HG03520 (cell line): ENCODE data around the gene KIT.

Experiments used
- ATAC-seq: cut with Tn5 transposase; IDR thresholded peaks from one replicate; pipeline ENCODE4 v1.9.1; 2021; ENCODE audit warnings: mild to moderate bottlenecking, moderate library complexity; ENCODE audit not compliant: unreplicated experiment

Gene KIT

GRCh38 chr4:54695788-54696187 is 38.0 kb downstream of the KIT start:
- ATAC-seq, result no peak

DNA sequence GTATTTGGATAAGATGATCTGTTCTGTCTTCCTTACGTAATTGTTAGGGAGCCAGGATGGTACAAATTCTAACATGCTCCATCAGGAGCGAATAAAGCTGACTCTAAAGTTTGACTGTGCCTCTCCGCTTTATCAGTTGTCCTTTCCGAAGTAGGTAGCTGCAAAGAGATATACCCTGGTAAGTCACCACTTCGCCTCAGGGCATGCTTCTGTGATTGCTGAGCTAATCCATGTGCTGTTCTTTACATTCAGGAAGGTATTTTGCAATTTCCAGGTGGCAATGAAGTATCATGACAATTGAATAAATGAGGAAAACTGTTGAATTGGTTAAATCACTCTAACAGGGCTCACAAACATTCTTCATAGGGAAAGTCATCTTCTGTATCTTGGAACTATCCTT is 38.9 kb downstream of the KIT start:
- no peak for ATAC-seq

DNA sequence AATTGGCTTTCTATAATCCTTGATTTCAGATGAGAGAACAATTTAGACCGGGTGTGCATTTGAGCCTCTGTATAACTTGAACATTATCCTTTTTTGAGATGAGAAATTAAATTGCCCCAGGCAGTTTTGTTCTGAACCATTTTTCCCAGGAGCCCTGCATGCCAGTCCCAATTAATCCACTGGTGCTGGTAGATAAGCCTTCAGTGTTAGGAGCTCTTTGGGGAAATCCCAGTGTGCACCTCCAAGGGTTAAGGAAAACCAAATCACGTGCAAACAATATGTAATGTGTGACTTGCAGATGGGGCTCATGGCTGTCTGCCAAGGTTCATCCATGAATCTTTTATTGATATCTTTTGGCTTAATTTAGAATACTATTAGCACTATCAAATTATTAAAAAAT is 43.2 kb downstream of the KIT start:
- no peak for ATAC-seq

GRCh38 chr4:54703182-54703581 is 45.4 kb downstream of the KIT start:
- ATAC-seq, result no peak

DNA sequence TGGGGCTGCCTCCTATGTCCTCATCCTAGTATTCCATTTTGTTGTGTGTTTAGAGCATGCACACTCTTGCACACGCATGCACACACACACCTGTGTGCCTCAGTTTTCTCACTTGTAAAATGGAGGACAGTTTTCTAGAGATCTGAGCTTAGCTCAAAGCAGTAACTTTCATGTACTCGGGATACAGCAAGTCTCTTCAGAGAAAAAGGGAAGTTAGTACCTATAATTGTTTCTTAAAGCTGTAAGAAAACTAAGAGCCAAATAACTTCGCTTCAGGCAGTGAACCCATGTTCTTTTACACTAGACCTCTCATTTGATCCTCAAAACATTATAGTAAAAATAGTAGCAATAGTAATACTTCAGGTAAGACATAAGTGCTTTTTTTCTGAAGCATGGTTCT is 49.6 kb downstream of the KIT start:
- no peak for ATAC-seq

GRCh38 chr4:54708339-54709279 is 50.9 kb downstream of the KIT start:
- ATAC-seq, result no peak

- no peak for ATAC-seq
Observed at GRCh38 chr4:54709400-54709799, 51.6 kb downstream of the KIT start.

DNA sequence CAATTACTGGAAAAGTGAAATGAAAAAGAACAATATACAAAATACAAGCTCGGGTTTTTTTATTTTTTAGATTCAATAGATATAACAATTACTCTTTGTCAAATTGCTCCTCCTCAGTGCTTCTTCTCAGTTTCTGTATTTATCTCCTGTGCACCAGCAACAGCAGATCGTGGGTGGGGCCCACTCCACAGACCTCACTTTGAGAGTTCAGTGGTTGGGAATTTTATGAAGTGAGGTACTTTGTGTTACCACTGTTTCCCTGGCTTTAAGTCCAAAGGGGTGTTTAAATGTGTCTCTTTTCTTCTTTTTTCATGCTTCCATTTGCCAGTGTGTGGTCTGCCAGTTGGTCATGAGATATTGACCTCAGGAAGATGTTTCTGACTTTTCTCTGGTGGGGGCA is 54.4 kb downstream of the KIT start:
- no peak for ATAC-seq

DNA sequence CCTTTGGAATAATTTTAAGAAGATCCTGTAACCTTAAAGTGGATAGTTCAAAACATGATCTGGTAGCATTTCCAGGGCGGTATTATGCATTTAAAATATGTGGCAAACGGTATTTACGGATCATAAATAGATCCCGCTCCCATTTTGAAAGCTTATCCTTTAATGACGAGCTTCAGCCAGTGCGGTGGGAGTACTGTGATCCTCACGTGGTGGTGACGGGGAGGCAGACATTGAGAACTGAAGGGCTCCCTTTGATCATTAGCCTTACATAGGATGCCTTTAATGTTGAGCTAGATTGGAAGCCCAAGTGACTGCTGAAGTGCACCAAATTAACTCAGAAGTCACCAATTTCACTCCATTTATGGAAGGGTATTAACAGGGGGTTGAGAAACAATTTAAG is 56.9 kb downstream of the KIT start:
- ATAC-seq, result no peak

DNA sequence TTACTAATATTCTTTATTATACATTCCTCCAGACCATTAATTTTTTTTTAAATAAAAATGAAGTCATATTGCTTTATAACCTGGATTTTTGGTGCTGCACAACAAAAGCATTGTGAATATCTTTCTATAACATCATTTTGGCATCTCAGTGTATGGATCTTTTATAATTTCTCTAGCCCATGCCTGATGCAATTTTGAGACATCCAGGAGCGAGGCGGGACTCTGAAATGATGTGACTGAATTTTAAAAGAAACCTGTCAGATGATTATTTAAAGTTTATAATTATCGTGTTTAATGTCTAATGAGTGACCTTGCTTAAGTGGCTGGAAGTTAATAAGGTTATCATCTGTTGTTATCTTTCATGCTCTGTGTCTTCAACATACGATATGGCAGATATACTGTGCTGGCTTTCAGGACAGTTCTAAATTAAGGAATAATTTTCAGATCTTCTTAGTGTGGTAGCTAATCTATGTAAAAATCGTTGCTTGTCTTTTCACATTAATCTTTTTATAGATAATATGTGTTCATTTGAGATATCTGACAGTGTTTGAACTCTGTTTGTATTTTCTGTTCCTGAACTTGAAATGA is 58.8 kb downstream of the KIT start:
- no peak for ATAC-seq

GRCh38 chr4:54717694-54718093 is 59.9 kb downstream of the KIT start:
- no peak for ATAC-seq

- ATAC-seq, result no peak
Observed at GRCh38 chr4:54719378-54719777, 61.6 kb downstream of the KIT start.

DNA sequence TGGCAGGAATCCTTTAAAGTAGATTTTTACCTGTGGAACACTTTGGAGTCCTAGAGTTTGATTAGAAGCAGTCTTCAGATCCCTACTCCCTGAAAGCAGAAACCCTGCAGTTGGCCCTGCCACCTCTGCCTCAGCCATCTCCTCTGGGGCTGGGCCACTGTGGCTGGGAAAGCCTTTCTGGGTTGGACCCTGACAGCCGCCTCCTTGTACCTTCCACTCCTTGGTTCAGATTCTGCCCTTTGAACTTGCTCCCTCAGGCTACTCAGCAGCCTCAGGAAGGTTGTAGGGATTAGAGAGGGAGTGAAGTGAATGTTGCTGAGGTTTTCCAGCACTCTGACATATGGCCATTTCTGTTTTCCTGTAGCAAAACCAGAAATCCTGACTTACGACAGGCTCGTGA is 65.5 kb downstream of the KIT start:
- no peak for ATAC-seq

GRCh38 chr4:54723820-54724219 is 66.1 kb downstream of the KIT start:
- ATAC-seq, result no peak

DNA sequence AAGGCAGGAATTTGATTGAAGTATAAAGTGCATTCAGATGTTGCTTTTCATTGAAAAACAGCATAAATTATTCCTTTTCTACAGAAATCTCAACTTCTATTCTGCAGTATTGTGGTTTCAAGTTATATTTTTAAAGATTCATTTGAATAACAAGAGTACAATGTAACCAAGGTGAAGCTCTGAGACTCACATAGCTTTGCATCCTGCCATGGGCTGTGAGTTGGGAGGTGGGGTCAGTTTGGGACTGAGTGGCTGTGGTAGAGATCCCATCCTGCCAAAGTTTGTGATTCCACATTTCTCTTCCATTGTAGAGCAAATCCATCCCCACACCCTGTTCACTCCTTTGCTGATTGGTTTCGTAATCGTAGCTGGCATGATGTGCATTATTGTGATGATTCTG is 69.2 kb downstream of the KIT start:
- ATAC-seq, result no peak

GRCh38 chr4:54727346-54727745 is 69.6 kb downstream of the KIT start:
- ATAC-seq, result no peak

DNA sequence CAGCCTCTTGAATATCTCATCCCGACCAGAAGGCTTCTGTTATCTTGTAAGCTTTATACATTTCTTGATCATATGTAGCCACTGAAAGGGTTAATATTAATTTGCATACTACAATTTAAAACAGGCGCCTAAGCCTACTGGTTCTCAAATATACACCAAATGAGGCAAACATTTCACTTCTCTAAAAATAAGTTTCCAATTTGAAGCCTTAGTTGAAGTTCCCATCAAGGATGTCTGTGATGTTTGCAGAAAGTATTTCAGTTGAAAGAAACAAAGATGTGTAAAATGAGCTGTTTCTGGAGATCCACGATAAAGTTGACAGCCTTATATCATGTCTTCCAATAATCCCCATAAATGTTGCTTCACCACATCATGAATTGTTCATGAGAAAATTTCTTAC is 70.6 kb downstream of the KIT start:
- no peak for ATAC-seq

- ATAC-seq, result no peak
Observed at GRCh38 chr4:54729256-54729655, 71.5 kb downstream of the KIT start.

- ATAC-seq, result no peak
Observed at GRCh38 chr4:54730581-54730980, 72.8 kb downstream of the KIT start.

- ATAC-seq, result no peak
Observed at GRCh38 chr4:54731552-54731951, 73.8 kb downstream of the KIT start.

- no peak for ATAC-seq
Observed at GRCh38 chr4:54731976-54732375, 74.2 kb downstream of the KIT start.

DNA sequence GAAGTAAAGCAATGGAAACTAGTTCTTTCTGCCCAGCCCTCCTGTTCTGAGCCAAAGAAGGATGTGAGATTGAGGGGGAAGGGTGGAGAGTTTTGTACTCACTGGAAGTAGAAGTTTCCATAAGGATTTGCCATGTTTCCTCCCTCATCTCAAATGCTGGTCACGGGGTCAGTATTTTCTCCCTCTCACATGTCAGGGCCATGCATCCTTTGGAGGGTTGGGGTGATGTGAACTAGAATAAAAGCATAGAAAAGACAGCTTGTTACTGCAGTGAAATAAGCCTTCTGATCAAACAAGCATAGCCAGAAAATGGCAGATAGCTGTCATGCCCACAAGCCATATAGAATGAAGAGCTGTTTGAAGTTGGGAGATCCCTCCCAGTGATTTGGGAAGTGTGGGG is 79.7 kb downstream of the KIT start:
- no peak for ATAC-seq

DNA sequence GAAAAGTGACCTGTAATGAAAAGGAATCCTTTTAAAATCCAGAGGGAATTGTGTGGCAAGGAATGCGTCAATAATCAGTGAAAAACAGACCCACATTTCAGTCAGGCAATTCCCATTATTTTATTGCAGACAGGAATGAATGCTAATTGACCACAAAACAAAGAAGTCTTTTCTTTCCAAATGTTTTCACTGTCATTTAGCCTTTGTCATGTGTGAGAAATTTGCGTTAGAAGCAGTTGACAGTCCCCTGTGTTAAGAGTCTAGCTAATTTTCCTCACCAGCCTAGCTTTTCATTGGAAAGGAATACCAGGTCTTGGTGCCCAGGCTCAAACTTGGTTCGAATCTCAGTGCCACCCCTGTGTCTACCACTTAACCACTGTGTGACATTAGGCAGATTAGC is 83.4 kb downstream of the KIT start:
- no peak for ATAC-seq
